Endothelial cell (in vitro differentiated cells): ENCODE measurements around the gene GLP2R. TPM values are rescaled to one million over a fixed set of nuclear protein-coding genes. Genes with fewer than 3 reads are reported as not detected.

ENCODE experiments used
- DNase-seq: peaks from one replicate; pipeline ENCODE4 v3.0.0; 2021; ENCODE audit warnings: low spot score
- H3K27ac Mint-ChIP-seq: one replicate; pipeline ENCODE4 v1.8.0; 2021; ENCODE audit warnings: mixed read lengths, inconsistent platforms; ENCODE audit not compliant: unreplicated experiment
- H3K27me3 Mint-ChIP-seq: one replicate; pipeline ENCODE4 v1.8.0; 2021; ENCODE audit warnings: mild to moderate bottlenecking, moderate library complexity, mixed read lengths, inconsistent platforms; ENCODE audit not compliant: unreplicated experiment
- H3K36me3 Mint-ChIP-seq: one replicate; pipeline ENCODE4 v1.8.0; 2021; ENCODE audit warnings: mild to moderate bottlenecking, low read depth, mixed read lengths, inconsistent platforms; ENCODE audit not compliant: unreplicated experiment
- H3K4me1 Mint-ChIP-seq: one replicate; pipeline ENCODE4 v1.8.0; 2021; ENCODE audit warnings: mild to moderate bottlenecking, mixed read lengths, inconsistent platforms; ENCODE audit not compliant: unreplicated experiment
- H3K4me3 Mint-ChIP-seq: one replicate; pipeline ENCODE4 v1.8.0; 2021; ENCODE audit warnings: mild to moderate bottlenecking, mixed read lengths, inconsistent platforms; ENCODE audit not compliant: unreplicated experiment
- H3K9me3 Mint-ChIP-seq: one replicate; pipeline ENCODE4 v1.8.0; 2021; ENCODE audit warnings: mixed read lengths, inconsistent platforms; ENCODE audit not compliant: unreplicated experiment
- CTCF ChIP-seq: fragments of 200-600 bp; sonication (generic); IDR thresholded peaks from one replicate; pipeline ENCODE4 v1.5.0; 2021; ENCODE audit warnings: antibody characterized with exemption; ENCODE audit not compliant: unreplicated experiment
- total RNA-seq: library from RNA; stranded (reverse); fragmentation: NEBNext Ultra II Directional; extraction: Animal tissue kit (Norgen Biotek cat#: 25700); gene quantifications from one replicate; pipeline ENCODE4 v1.2.1, GENCODE V29; 2021; ENCODE audit not compliant: unreplicated experiment

GLP2R gene
- total RNA-seq, 1 donor from 2014 or later, result 0.15 TPM

GRCh38 chr17:9913476-9913875, 87.8 kb downstream of the GLP2R start:
- peaks cover 3% of the 10 kb centered on the region for H3K27me3 Mint-ChIP-seq
- DNase-seq, result no peak
- peaks cover 9% of the 10 kb centered on the region for H3K36me3 Mint-ChIP-seq
- H3K4me3 Mint-ChIP-seq, result no peak overlapping the region
- H3K9me3 Mint-ChIP-seq, result no peaks in the 10 kb centered on the region
- no peak overlapping the region for H3K27ac Mint-ChIP-seq
- TF ChIP-seq CTCF, result no peak
- no peaks in the 10 kb centered on the region for H3K4me1 Mint-ChIP-seq

GRCh38 chr17:9916108-9916507, 90.4 kb downstream of the GLP2R start:
- Mint-ChIP-seq H3K36me3 (peaks cover 9% of the 10 kb centered on the region), H3K4me1 (no peaks in the 10 kb centered on the region)
- TF ChIP-seq CTCF, result no peak

GRCh38 chr17:9917131-9917530, 91.4 kb downstream of the GLP2R start:
- H3K27me3 Mint-ChIP-seq, result peaks cover 5% of the 10 kb centered on the region
- no peak overlapping the region for H3K4me3 Mint-ChIP-seq
- DNase-seq, result no peak
- H3K36me3 Mint-ChIP-seq, result peaks cover 9% of the 10 kb centered on the region
- no peaks in the 10 kb centered on the region for H3K4me1 Mint-ChIP-seq
- H3K9me3 Mint-ChIP-seq, result no peaks in the 10 kb centered on the region
- no peak overlapping the region for H3K27ac Mint-ChIP-seq
- no peak for TF ChIP-seq CTCF

More at GRCh38 chr17:9916108-9916507, 90.4 kb downstream of the GLP2R start:
- peaks cover 5% of the 10 kb centered on the region for H3K27me3 Mint-ChIP-seq
- no peak overlapping the region for H3K4me3 Mint-ChIP-seq
- no peak overlapping the region for H3K27ac Mint-ChIP-seq
- no peak for DNase-seq
- no peaks in the 10 kb centered on the region for H3K9me3 Mint-ChIP-seq

- H3K27ac Mint-ChIP-seq, result no peak overlapping the region
- no peaks in the 10 kb centered on the region for H3K4me1 Mint-ChIP-seq
- DNase-seq, result no peak
- H3K9me3 Mint-ChIP-seq, result no peaks in the 10 kb centered on the region
- peaks cover 5% of the 10 kb centered on the region for H3K27me3 Mint-ChIP-seq
- H3K4me3 Mint-ChIP-seq, result peak overlapping the region; percentile 59
- H3K36me3 Mint-ChIP-seq, result peaks cover 9% of the 10 kb centered on the region
- TF ChIP-seq CTCF, result no peak
Observed at GRCh38 chr17:9917801-9918200, 92.1 kb downstream of the GLP2R start.

- Mint-ChIP-seq H3K27me3 (peaks cover 5% of the 10 kb centered on the region), H3K4me1 (no peaks in the 10 kb centered on the region), H3K4me3 (no peak overlapping the region), H3K9me3 (no peaks in the 10 kb centered on the region), H3K36me3 (peaks cover 9% of the 10 kb centered on the region), H3K27ac (no peak overlapping the region)
- no peak for TF ChIP-seq CTCF
- DNase-seq, result no peak
Observed at GRCh38 chr17:9918352-9918751, 92.6 kb downstream of the GLP2R start.
